GM23338 (cell line): ENCODE measurements around the gene PFN1. TPM values are rescaled to one million over a fixed set of nuclear protein-coding genes. Genes with fewer than 3 reads are reported as not detected.

Source experiments
- ATAC-seq: fragments of 200-7000 bp; cut with Tn5 transposase; 3 replicates; pipeline ENCODE4 v1.9.1; 2020
- DNase-seq: peaks from one replicate; pipeline ENCODE4 v3.0.0-alpha.2; 2015; ENCODE audit warnings: low spot score
- H2AFZ ChIP-seq: fragments of 200-600 bp; sonication (generic); 2 replicates; pipeline ENCODE4 v1.8.0; 2016; ENCODE audit warnings: antibody characterized with exemption, mild to moderate bottlenecking, moderate library complexity
- H3F3A ChIP-seq: fragments of 200-600 bp; sonication (generic); replicated peaks from 2 replicates; pipeline ENCODE4 v1.8.0; 2017; ENCODE audit warnings: antibody characterized with exemption, mixed run types, low read depth
- H3K27ac ChIP-seq: fragments of 200-600 bp; sonication (generic); 2 replicates; pipeline ENCODE4 v1.6.1; 2016; ENCODE audit warnings: low read depth
- H3K27me3 ChIP-seq: fragments of 200-600 bp; sonication (generic); 2 replicates; pipeline ENCODE4 v1.8.0; 2016; ENCODE audit warnings: mild to moderate bottlenecking, mixed run types, moderate library complexity; ENCODE audit not compliant: insufficient read depth
- H3K36me3 ChIP-seq: fragments of 200-600 bp; sonication (generic); 2 replicates; pipeline ENCODE4 v1.8.0; 2016; ENCODE audit warnings: mild to moderate bottlenecking; ENCODE audit not compliant: insufficient read depth
- H3K4me1 ChIP-seq: fragments of 200-600 bp; sonication (generic); 2 replicates; pipeline ENCODE4 v1.8.0; 2016; ENCODE audit warnings: mild to moderate bottlenecking, moderate library complexity; ENCODE audit not compliant: insufficient read depth
- H3K4me2 ChIP-seq: fragments of 200-600 bp; sonication (generic); 2 replicates; pipeline ENCODE4 v1.7.1; 2017; ENCODE audit warnings: mixed run types
- H3K4me3 ChIP-seq: fragments of 200-600 bp; sonication (generic); 2 replicates; pipeline ENCODE4 v1.6.1; 2016; ENCODE audit warnings: mixed run types
- H3K79me2 ChIP-seq: fragments of 200-600 bp; sonication (generic); replicated peaks from 2 replicates; pipeline ENCODE4 v1.8.0; 2017; ENCODE audit warnings: mild to moderate bottlenecking; ENCODE audit not compliant: insufficient read depth
- H3K9me2 ChIP-seq: fragments of 200-600 bp; sonication (generic); 2 replicates; pipeline ENCODE4 v1.8.0; 2017; ENCODE audit not compliant: insufficient read depth
- H4K20me1 ChIP-seq: fragments of 200-600 bp; sonication (generic); replicated peaks from 2 replicates; pipeline ENCODE4 v1.8.0; 2017; ENCODE audit warnings: mild to moderate bottlenecking; ENCODE audit not compliant: insufficient read depth
- H3K27ac Mint-ChIP-seq: 2 replicates; pipeline ENCODE4 v1.8.0; 2020; ENCODE audit warnings: inconsistent platforms, mild to moderate bottlenecking, moderate library complexity, mixed read lengths
- H3K27me3 Mint-ChIP-seq: 3 replicates; pipeline ENCODE4 v1.8.0; 2022; ENCODE audit warnings: low read depth, mild to moderate bottlenecking, moderate library complexity, mixed read lengths, inconsistent platforms; ENCODE audit not compliant: insufficient read depth, poor library complexity
- H3K36me3 Mint-ChIP-seq: 3 replicates; pipeline ENCODE4 v1.8.0; 2021; ENCODE audit warnings: low read depth, mild to moderate bottlenecking, inconsistent platforms, moderate library complexity, mixed read lengths
- H3K4me1 Mint-ChIP-seq: 3 replicates; pipeline ENCODE4 v1.8.0; 2020; ENCODE audit warnings: mild to moderate bottlenecking, inconsistent platforms, mixed read lengths
- H3K4me3 Mint-ChIP-seq: 3 replicates; pipeline ENCODE4 v1.8.0; 2021; ENCODE audit warnings: moderate library complexity, mild to moderate bottlenecking, inconsistent platforms, mixed read lengths
- H3K9me3 Mint-ChIP-seq: 3 replicates; pipeline ENCODE4 v1.8.0; 2020; ENCODE audit warnings: moderate library complexity, mild to moderate bottlenecking, inconsistent platforms, mixed read lengths
- EZH2 ChIP-seq: fragments of 200-600 bp; sonication (generic); IDR thresholded peaks from one replicate; pipeline ENCODE4 v1.8.0; 2017; ENCODE audit warnings: antibody characterized with exemption, mild to moderate bottlenecking, low read depth; ENCODE audit not compliant: unreplicated experiment
- EZH2phosphoT487 ChIP-seq: fragments of 200-600 bp; sonication (generic); IDR thresholded peaks from one replicate; pipeline ENCODE4 v1.8.1; 2018; ENCODE audit warnings: antibody characterized with exemption; ENCODE audit not compliant: unreplicated experiment
- JUNB ChIP-seq: IDR thresholded peaks from one replicate; pipeline ENCODE4 v1.6.1; 2016; ENCODE audit warnings: antibody characterized with exemption; ENCODE audit not compliant: unreplicated experiment
- ZNF331 ChIP-seq: fragments of 250-450 bp; sonication (Bioruptor Pico); IDR thresholded peaks from 2 replicates; pipeline ENCODE4 v1.5.0; 2020; ENCODE audit warnings: low read depth, mild to moderate bottlenecking, moderate library complexity
- polyA plus RNA-seq: library from polyadenylated mRNA; unstranded; fragments of >200 nt; fragmentation: Nextera tagmentation; extraction: Ambion mirVana; gene quantifications from 2 replicates; pipeline ENCODE4 v1.2.1, GENCODE V29; 2016
- total RNA-seq: library from RNA; depleted of rRNA; stranded (reverse); fragments of >200 nt; shearing (Covaris generic); gene quantifications from 2 replicates; pipeline ENCODE4 v1.2.3, GENCODE V29; 2014
- TF ChIP-seq, protein P1 (sequence below): fragments of 250-450 bp; sonication (Bioruptor Pico); IDR thresholded peaks from 2 replicates; pipeline ENCODE4 v1.5.0; 2020; ENCODE audit warnings: mild to moderate bottlenecking, moderate library complexity

PFN1 gene
- total and polyA plus RNA-seq, 2 experiments from 2014 or later: 2,002 to 3,709 TPM

DNA sequence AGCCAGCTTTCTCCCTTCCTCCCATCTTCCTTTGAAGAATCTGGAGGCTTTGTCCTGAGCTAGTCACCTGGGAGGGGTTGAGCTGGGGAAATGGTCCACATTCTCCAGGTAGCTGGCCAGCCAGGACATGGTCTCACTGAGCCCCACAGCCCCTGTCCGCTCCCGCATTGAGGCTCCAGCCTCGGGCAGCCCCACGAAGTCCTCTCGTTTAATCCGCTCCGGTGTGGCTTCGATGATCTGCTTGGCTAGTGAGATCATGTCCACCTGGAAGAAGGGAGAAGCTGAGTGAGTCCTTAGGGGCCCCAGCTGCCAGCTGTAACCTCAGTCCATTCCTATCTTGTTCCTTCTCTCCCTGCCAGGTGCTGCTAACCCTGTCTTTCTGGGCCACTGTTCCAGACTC, 21.9 kb upstream of the PFN1 start:
- H3F3A ChIP-seq: peaks cover 19% of the 10 kb centered on the region; the same call in 1 of the 2 replicates
- H3K27me3 ChIP-seq: peaks cover 24% of the 10 kb centered on the region
- no peak overlapping the region for H3K27ac Mint-ChIP-seq
- H3K4me3 Mint-ChIP-seq: peak overlapping the region; percentile 36; the same call in 1 of the 3 replicates
- H4K20me1 ChIP-seq: 0 out of 2 replicates have a peak, but pooled peaks cover 9% of the 10 kb centered on the region
- H3K79me2 ChIP-seq: peaks cover 26% of the 10 kb centered on the region
- H3K9me3 Mint-ChIP-seq: peaks cover 11% of the 10 kb centered on the region
- no peak overlapping the region for H2AFZ ChIP-seq
- no peak for ATAC-seq
- H3K4me3 ChIP-seq: no peak overlapping the region
- H3K27ac ChIP-seq: no peak overlapping the region
- H3K36me3 Mint-ChIP-seq: peaks cover 55% of the 10 kb centered on the region
- H3K27me3 Mint-ChIP-seq: peaks cover 37% of the 10 kb centered on the region
- H3K4me2 ChIP-seq: no peak overlapping the region
- no peak for DNase-seq
- no peak for TF ChIP-seq EZH2
- TF ChIP-seq ZNF331 (CRISPR knock-in tag): no peak
- no peak for TF ChIP-seq EZH2phosphoT487
- TF ChIP-seq, protein P1, sequence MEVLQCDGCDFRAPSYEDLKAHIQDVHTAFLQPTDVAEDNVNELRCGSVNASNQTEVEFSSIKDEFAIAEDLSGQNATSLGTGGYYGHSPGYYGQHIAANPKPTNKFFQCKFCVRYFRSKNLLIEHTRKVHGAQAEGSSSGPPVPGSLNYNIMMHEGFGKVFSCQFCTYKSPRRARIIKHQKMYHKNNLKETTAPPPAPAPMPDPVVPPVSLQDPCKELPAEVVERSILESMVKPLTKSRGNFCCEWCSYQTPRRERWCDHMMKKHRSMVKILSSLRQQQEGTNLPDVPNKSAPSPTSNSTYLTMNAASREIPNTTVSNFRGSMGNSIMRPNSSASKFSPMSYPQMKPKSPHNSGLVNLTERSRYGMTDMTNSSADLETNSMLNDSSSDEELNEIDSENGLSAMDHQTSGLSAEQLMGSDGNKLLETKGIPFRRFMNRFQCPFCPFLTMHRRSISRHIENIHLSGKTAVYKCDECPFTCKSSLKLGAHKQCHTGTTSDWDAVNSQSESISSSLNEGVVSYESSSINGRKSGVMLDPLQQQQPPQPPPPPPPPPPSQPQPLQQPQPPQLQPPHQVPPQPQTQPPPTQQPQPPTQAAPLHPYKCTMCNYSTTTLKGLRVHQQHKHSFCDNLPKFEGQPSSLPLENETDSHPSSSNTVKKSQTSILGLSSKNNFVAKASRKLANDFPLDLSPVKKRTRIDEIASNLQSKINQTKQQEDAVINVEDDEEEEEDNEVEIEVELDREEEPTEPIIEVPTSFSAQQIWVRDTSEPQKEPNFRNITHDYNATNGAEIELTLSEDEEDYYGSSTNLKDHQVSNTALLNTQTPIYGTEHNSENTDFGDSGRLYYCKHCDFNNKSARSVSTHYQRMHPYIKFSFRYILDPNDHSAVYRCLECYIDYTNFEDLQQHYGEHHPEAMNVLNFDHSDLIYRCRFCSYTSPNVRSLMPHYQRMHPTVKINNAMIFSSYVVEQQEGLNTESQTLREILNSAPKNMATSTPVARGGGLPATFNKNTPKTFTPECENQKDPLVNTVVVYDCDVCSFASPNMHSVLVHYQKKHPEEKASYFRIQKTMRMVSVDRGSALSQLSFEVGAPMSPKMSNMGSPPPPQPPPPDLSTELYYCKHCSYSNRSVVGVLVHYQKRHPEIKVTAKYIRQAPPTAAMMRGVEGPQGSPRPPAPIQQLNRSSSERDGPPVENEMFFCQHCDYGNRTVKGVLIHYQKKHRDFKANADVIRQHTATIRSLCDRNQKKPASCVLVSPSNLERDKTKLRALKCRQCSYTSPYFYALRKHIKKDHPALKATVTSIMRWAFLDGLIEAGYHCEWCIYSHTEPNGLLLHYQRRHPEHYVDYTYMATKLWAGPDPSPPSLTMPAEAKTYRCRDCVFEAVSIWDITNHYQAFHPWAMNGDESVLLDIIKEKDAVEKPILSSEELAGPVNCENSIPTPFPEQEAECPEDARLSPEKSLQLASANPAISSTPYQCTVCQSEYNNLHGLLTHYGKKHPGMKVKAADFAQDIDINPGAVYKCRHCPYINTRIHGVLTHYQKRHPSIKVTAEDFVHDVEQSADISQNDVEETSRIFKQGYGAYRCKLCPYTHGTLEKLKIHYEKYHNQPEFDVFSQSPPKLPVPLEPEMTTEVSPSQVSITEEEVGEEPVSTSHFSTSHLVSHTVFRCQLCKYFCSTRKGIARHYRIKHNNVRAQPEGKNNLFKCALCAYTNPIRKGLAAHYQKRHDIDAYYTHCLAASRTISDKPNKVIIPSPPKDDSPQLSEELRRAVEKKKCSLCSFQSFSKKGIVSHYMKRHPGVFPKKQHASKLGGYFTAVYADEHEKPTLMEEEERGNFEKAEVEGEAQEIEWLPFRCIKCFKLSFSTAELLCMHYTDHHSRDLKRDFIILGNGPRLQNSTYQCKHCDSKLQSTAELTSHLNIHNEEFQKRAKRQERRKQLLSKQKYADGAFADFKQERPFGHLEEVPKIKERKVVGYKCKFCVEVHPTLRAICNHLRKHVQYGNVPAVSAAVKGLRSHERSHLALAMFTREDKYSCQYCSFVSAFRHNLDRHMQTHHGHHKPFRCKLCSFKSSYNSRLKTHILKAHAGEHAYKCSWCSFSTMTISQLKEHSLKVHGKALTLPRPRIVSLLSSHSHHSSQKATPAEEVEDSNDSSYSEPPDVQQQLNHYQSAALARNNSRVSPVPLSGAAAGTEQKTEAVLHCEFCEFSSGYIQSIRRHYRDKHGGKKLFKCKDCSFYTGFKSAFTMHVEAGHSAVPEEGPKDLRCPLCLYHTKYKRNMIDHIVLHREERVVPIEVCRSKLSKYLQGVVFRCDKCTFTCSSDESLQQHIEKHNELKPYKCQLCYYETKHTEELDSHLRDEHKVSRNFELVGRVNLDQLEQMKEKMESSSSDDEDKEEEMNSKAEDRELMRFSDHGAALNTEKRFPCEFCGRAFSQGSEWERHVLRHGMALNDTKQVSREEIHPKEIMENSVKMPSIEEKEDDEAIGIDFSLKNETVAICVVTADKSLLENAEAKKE (CRISPR knock-in tag): no peak
- TF ChIP-seq JUNB: no peak
- no peaks in the 10 kb centered on the region for H3K9me2 ChIP-seq
- peaks cover 26% of the 10 kb centered on the region for H3K4me1 ChIP-seq
- H3K4me1 Mint-ChIP-seq: peaks cover 35% of the 10 kb centered on the region
- H3K36me3 ChIP-seq: no peaks in the 10 kb centered on the region; the same call in 1 of the 2 replicates

DNA sequence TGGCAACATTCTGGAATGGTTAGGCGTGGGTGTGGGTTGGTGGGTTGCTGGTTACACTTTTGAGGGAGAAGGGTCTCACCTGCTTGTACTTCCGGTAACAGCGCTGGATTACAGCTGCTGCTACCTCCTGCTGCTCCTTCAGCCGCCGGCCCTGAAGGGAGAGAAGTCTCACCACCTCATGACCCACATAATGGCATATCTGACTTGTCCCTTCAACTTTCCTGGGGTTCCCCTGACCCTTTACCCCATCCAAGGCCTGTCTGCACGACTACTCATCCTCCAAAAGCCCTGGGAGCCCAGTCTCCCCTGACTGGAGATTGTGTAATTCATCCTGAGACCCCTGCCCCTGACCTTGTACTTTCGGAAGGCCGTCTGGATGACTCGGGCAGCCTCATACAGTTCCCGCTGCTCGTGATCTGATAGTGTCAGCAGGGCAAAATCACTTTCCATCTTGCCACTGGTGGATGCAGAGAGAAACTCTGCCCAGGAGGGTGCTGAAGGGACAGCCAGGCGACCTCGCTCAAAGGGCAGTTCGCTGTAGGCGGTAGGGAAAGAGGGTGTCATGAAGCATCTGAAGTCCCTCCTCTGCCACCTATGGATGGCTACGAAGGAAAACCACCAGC, 21.3 kb upstream of the PFN1 start:
- peaks cover 19% of the 10 kb centered on the region; the same call in 1 of the 2 replicates for H3F3A ChIP-seq
- H3K4me3 ChIP-seq: peak overlapping the region; percentile 59
- no peaks in the 10 kb centered on the region; the same call in 1 of the 2 replicates for H3K36me3 ChIP-seq
- DNase-seq (no peak), ATAC-seq (no peak)
- no peaks in the 10 kb centered on the region for H3K9me2 ChIP-seq
- 0 out of 2 replicates have a peak, but pooled peaks cover 9% of the 10 kb centered on the region for H4K20me1 ChIP-seq
- Mint-ChIP-seq H3K27me3 (peaks cover 33% of the 10 kb centered on the region), H3K4me3 (no peak overlapping the region), H3K36me3 (peaks cover 60% of the 10 kb centered on the region), H3K9me3 (peaks cover 16% of the 10 kb centered on the region), H3K4me1 (peaks cover 35% of the 10 kb centered on the region), H3K27ac (no peak overlapping the region)
- peak overlapping the region; percentile 99 for H3K4me2 ChIP-seq
- peaks cover 32% of the 10 kb centered on the region for H3K79me2 ChIP-seq
- H2AFZ ChIP-seq: no peak overlapping the region
- H3K27me3 ChIP-seq: peaks cover 18% of the 10 kb centered on the region
- peaks cover 26% of the 10 kb centered on the region for H3K4me1 ChIP-seq
- H3K27ac ChIP-seq: 0 out of 2 replicates have a peak overlapping the region, but pooled peaks have one; percentile 97
- TF ChIP-seq, protein P1 (CRISPR knock-in tag): no peak
